Kidney epithelial cell (primary cell): Measurements from ENCODE around the gene CDK2. TPM values are rescaled to one million over a fixed set of nuclear protein-coding genes. Genes with fewer than 3 reads are reported as not detected.
"Not testable (repeated sequence)": the region's sequence is repeated elsewhere in the genome, so short reads cannot be mapped to it uniquely, and the experiment has no call there.

ENCODE experiments used
- DNase-seq: peaks from one replicate; pipeline ENCODE4 v3.0.0-alpha.2; 2010; ENCODE audit warnings: low read depth
- H3K27me3 ChIP-seq: 2 replicates; pipeline ENCODE4 v1.6.0; 2011; ENCODE audit warnings: low read length; ENCODE audit not compliant: control insufficient read depth, insufficient read depth
- H3K36me3 ChIP-seq: 2 replicates; pipeline ENCODE4 v1.5.1; 2011; ENCODE audit warnings: low read length; ENCODE audit not compliant: control insufficient read depth, insufficient read depth
- H3K4me3 ChIP-seq: 2 replicates; pipeline ENCODE4 v1.5.1; 2011; ENCODE audit warnings: low read depth, mild to moderate bottlenecking, control low read depth, low read length
- CTCF ChIP-seq: IDR thresholded peaks from 2 replicates; pipeline ENCODE4 v1.5.1; 2011; ENCODE audit warnings: mild to moderate bottlenecking, moderate library complexity, low read length, control low read depth, inconsistent platforms; ENCODE audit not compliant: insufficient read depth, poor library complexity, severe bottlenecking
- total RNA-seq: library from RNA; depleted of rRNA; stranded (reverse); fragments of >200 nt; gene quantifications from 2 replicates; pipeline ENCODE4 v1.2.3, GENCODE V29; 2015

Gene CDK2
- total RNA-seq, 1 donor from 2014 or later = 21.4 TPM

GRCh38 chr12:55972456-55972855 lies 5.8 kb downstream of the CDK2 start:
- Histone ChIP-seq H3K27me3 (no peaks in the 10 kb centered on the region), H3K4me3 (peak overlapping the region; percentile 48), H3K36me3 (peaks cover 1% of the 10 kb centered on the region)
- TF ChIP-seq CTCF = no peak
- DNase-seq = no peak

GRCh38 chr12:55972911-55973598 lies 6.4 kb downstream of the CDK2 start:
- Histone ChIP-seq H3K27me3 (no peaks in the 10 kb centered on the region), H3K36me3 (peaks cover 1% of the 10 kb centered on the region), H3K4me3 (peak overlapping the region; percentile 48)
- DNase-seq = no peak
- no peak for TF ChIP-seq CTCF

- H3K36me3 ChIP-seq = peaks cover 1% of the 10 kb centered on the region
- no peak for TF ChIP-seq CTCF
- H3K27me3 ChIP-seq = no peaks in the 10 kb centered on the region
- peak; percentile 100 for DNase-seq
- peak within 1 kb of the TSS; percentile 95 for H3K4me3 ChIP-seq
Observed at GRCh38 chr12:55973599-55974307, 7.1 kb downstream of the CDK2 start, which contains the start of gene RAB5B. Gene RAB5B, plus strand, starts transcription at chr12:55974078. Its CDS starts 12,883 bp downstream, at chr12:55986961.

GRCh38 chr12:55974308-55974730 lies 7.7 kb downstream of the CDK2 start:
- Histone ChIP-seq H3K27me3 (no peaks in the 10 kb centered on the region), H3K36me3 (peaks cover 1% of the 10 kb centered on the region), H3K4me3 (peak overlapping the region; percentile 95)
- no peak for DNase-seq
- TF ChIP-seq CTCF = no peak

- TF ChIP-seq CTCF = no peak
- no peaks in the 10 kb centered on the region for H3K27me3 ChIP-seq
- DNase-seq = no peak
- H3K4me3 ChIP-seq = no peak overlapping the region
- peaks cover 3% of the 10 kb centered on the region for H3K36me3 ChIP-seq
Observed at GRCh38 chr12:55978393-55978792, 11.8 kb downstream of the CDK2 start.

GRCh38 chr12:55979069-55979468 lies 12.4 kb downstream of the CDK2 start:
- TF ChIP-seq CTCF = no peak
- no peak overlapping the region for H3K4me3 ChIP-seq
- DNase-seq = no peak

GRCh38 chr12:55981882-55982281 lies 15.3 kb downstream of the CDK2 start:
- not testable (repeated sequence) for H3K27me3 ChIP-seq, H3K4me3 ChIP-seq, DNase-seq, H3K36me3 ChIP-seq

More at GRCh38 chr12:55979069-55979468, 12.4 kb downstream of the CDK2 start:
- Histone ChIP-seq H3K36me3 (peaks cover 4% of the 10 kb centered on the region), H3K27me3 (no peaks in the 10 kb centered on the region)
